Fibroblast of lung (primary cell): ENCODE measurements around the gene C19orf67.

ENCODE experiments used
- CTCF ChIP-seq, 2 donors: IDR thresholded peaks in 1 of 2; conservative IDR thresholded peaks in 1 of 2; 1 replicate in 1 of 2; 2 replicates in 1 of 2; pipeline ENCODE4 v1.5.1; 2011 to 2012; ENCODE audit warnings: low read length in 2 of 2, control low read depth in 1 of 2, inconsistent platforms in 1 of 2, low read depth in 1 of 2, mild to moderate bottlenecking in 1 of 2
- EZH2 ChIP-seq: IDR thresholded peaks from 2 replicates; pipeline ENCODE4 v1.5.1; 2012; ENCODE audit warnings: low read length, control low read depth, mild to moderate bottlenecking; ENCODE audit errors: missing control alignments

GRCh38 chr19:14106840-14107239 is 21.3 kb upstream of the C19orf67 start:
- TF ChIP-seq CTCF (conservative IDR thresholded peaks at IDR 0.05 in 1 of 2, IDR thresholded peaks at IDR 0.05 in 1 of 2; ENCODE audit: low read depth in 1 of 2, low read length in 2 of 2) (no peak), EZH2 (no peak)
